Epithelial cell of proximal tubule (primary cell): ENCODE data around the gene REST. TPM values are rescaled to one million over a fixed set of nuclear protein-coding genes. Genes with fewer than 3 reads are reported as not detected.
"Not testable (repeated sequence)": the region's sequence is repeated elsewhere in the genome, so short reads cannot be mapped to it uniquely, and the experiment has no call there.

Source experiments
- DNase-seq: peaks from one replicate; pipeline ENCODE4 v3.0.0-alpha.2; 2011; ENCODE audit warnings: low read depth
- H3K4me3 ChIP-seq: 2 replicates; pipeline ENCODE4 v1.5.1; 2011; ENCODE audit warnings: low read depth, mild to moderate bottlenecking, low read length
- CTCF ChIP-seq: conservative IDR thresholded peaks from 2 replicates; pipeline ENCODE4 v1.5.1; 2012; ENCODE audit warnings: low read depth, mild to moderate bottlenecking, low read length
- total RNA-seq: library from RNA; depleted of rRNA; stranded (reverse); fragments of >200 nt; gene quantifications from 2 replicates; pipeline ENCODE4 v1.2.3, GENCODE V29; 2015

Gene REST
- total RNA-seq, 1 donor from 2014 or later = 22.9 TPM

- no peak for TF ChIP-seq CTCF
- H3K4me3 ChIP-seq = no peak overlapping the region
- DNase-seq = no peak
These were observed 15.0 kb upstream of the REST start for GRCh38 chr4:56892691-56893090.

- H3K4me3 ChIP-seq, DNase-seq: not testable (repeated sequence)
These were observed 9.9 kb upstream of the REST start for GRCh38 chr4:56897842-56898241.

GRCh38 chr4:56900186-56900585, 7.5 kb upstream of the REST start:
- DNase-seq, H3K4me3 ChIP-seq: not testable (repeated sequence)

GRCh38 chr4:56902703-56903102, 5.0 kb upstream of the REST start:
- no peak for DNase-seq
- H3K4me3 ChIP-seq = no peak overlapping the region
- no peak for TF ChIP-seq CTCF

- no peak for TF ChIP-seq CTCF
These were observed 1.9 kb upstream of the REST start for GRCh38 chr4:56905796-56906195.

GRCh38 chr4:56906489-56907393, 959 bp upstream of the REST start:
- no peak for TF ChIP-seq CTCF
- DNase-seq = no peak
- peak overlapping the region; percentile 63 for H3K4me3 ChIP-seq

More at GRCh38 chr4:56905796-56906195, 1.9 kb upstream of the REST start:
- H3K4me3 ChIP-seq = no peak overlapping the region
- no peak for DNase-seq

- no peak for DNase-seq
- TF ChIP-seq CTCF = no peak
- H3K4me3 ChIP-seq = peak overlapping the region; percentile 95
These were observed 746 bp downstream of the REST start for GRCh38 chr4:56908206-56909085.
